GM21367 (cell line): ENCODE data around the gene OXER1.

ENCODE experiments used
- ATAC-seq: cut with Tn5 transposase; IDR thresholded peaks from one replicate; pipeline ENCODE4 v1.9.1; 2021; ENCODE audit not compliant: unreplicated experiment

Gene OXER1

DNA sequence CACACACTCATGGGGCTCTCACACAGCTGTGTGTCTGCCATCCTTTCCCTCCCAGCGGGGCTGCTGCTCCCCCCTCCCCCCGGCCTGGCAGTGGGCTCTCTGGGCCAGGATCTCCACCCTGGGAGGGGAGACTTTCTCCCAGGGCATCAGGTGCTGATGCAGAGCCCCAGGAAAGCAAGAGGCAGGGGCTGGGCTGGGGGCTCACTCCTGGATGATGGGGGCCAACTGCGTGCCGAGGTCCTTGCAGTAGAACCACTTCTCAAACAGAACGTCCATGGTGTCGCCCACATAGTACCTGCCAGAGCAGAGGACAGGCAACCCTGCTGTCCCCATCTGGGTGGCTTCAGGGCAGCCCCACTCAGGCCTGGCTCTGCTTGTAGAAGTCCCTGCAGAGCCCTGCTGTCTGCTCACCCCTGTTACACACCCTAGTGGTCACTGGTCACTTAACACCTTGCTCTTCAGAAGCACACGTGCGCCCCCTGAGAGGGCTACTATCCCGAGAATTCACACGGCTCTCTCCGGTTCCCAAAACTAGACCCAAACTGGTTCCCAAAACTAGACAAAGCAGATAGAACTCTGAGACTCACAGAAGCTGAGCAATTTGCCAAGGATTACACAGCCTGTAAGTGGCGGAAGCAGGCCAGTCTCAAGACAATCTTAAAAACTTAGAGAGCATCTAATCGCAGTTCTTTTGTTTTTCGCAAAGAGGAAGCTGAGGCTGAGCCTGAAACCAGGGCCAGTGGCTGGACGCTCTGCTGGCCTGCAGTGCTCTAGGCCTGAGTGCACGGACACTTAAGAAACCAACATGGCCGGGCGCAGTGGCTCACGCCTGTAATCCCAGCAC lies 6.6 kb upstream of the OXER1 start:
- ATAC-seq: peak; percentile 47

- no peak for ATAC-seq
Measured at GRCh38 chr2:42769583-42770287, 5.8 kb upstream of the OXER1 start.

DNA sequence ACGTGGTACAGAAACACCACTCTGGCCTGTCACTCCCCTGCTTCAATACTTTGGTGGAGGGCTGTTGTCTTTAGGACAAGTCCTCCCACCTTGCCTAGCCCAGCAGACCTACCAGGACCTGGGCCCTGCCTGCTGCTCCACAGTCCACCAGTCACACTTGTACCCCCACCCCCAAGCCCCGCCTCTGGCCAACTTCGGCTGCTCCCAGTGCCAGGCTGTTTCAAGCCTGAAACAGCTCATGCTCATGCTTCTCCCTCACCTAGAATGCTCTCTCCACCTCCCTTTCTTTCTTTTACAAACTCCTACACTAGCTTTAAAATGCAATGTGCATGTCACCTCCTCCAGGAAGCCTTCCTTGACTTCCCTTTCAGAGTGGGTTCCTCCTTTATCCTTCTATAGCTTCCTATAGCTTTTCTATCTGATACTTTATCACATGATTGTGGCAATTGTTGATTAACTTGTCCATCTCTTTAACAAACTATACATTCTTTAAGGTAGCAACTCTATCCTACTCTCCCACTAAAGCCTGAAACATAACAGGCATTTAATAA lies 4.8 kb upstream of the OXER1 start:
- no peak for ATAC-seq

GRCh38 chr2:42767899-42768705 lies 4.2 kb upstream of the OXER1 start:
- no peak for ATAC-seq

- no peak for ATAC-seq
Measured at GRCh38 chr2:42767080-42767898, 3.4 kb upstream of the OXER1 start.

DNA sequence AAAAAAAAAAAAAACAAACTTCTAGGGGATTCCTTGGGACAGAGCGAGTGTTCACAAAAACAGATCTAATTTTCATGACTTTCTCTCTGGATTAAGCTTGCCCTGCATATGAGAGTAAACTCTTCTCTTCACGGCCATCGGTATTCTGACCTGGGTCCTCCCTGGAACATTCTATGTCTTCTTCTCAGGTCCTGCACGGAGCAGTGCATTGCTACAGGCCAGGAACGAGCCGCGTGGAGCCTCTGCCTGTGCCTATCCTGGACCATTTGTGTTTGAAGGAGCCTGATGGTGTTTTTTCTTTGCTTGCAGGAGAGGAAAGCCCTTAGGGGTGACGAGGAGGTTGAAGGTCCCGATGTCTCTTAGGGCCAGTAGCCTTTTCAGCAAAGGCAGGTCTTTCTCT lies 1.8 kb upstream of the OXER1 start:
- no peak for ATAC-seq

DNA sequence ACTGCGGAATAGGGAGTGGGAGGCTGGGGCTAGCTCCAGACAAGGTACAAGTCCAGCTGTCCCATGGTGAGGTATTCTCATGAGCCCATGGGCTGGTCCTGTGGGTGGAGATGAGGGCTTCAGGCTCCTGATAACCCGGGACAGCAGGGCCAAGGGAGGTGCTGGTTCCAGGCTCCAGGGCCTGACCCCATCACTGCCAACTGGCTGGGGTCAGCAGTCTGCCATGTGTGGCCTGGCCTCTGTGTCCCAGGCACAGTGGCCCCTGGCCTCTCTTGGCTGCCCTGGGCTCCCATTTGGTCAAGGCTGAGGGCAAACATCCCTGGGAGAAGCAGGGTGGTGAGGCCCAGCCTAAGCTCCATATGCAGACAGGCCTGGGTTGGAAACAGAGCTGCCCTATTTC lies 966 bp upstream of the OXER1 start:
- no peak for ATAC-seq

- no peak for ATAC-seq
Measured at GRCh38 chr2:42762823-42763804, 821 bp downstream of the OXER1 start.

DNA sequence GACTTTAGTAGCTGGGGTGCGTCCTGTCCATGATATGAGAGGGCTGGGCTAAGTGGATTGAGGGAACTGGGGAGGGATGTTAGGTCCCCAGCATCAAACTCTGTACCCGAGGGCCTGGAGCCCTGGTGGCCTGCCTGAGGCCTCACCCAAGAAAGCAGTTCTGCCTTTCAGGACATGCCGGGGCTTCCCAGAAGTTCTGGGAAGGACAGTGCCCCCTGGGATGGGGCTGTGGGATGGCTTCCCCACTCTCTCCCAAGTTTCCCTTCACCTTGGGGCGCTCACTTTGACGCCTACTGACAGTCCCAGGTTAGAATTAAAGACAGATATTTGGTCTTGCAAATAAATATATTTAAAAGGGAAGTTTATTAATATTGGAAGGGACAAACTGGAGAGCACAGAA lies 1.8 kb downstream of the OXER1 start:
- ATAC-seq: no peak

- no peak for ATAC-seq
Measured at GRCh38 chr2:42761554-42761953, 2.4 kb downstream of the OXER1 start.

- ATAC-seq: no peak
Measured at GRCh38 chr2:42758751-42759150, 5.2 kb downstream of the OXER1 start.

DNA sequence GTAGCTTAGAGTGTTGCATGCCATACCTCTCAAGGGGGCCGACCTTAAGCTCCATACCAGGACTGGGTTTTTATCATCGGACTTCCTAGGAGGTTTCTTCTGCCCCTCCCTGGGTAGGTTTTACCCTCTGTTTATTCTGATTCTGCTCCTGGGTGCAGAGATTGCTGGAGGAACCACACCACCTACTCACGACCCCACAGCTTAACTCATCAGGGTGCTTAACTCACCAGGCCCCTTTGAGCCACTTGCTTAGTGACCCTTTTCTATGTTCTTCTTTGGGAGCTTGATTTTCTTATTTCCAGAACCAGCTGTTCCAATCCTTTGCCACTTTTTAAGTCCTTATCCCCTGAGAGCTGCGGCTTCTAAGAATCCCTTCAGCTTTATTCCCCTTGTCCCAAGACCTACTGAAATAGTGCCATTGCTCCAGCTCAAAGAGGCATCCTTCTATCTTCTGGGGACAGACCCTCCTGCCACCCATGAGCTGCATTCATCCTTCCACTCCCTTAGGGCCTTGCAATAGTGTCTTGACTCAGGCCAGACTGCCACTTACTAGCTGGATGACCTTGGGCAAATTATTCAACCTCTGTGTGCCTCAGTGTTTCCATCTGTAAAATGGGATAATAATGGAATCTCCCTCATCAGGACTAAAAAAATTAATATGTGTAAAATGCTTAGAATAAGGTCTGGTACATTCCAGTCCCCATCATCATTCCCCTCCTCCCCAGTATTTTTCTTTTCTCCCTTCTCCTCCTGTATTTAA lies 5.8 kb downstream of the OXER1 start:
- no peak for ATAC-seq

DNA sequence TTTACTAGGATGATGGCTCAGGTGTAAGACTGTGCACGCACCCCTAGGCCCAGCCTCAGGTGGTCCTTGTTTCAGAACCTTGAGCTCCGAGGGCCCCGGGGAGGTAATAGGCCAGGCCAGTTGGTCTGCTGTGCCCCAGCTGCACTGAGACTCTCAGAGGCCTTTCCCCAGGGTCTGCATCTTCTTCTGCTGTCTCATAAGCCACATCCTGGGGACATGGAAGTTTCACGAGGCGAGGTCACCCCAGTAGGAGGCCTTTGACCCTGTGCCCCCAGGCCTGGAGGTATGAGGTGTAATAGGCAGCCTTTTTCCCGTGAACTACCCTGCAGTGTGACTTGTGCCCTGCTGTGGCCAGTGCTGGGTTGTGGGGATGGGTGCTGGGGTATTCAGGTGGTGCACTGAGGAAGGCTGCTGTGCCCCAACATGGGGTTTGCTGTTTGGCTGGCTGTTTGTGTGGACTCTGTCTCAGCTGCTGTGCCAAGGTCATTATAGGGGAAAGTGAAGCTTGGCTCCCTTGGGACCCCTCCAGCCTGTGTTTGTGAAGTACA lies 6.9 kb downstream of the OXER1 start:
- ATAC-seq: no peak

DNA sequence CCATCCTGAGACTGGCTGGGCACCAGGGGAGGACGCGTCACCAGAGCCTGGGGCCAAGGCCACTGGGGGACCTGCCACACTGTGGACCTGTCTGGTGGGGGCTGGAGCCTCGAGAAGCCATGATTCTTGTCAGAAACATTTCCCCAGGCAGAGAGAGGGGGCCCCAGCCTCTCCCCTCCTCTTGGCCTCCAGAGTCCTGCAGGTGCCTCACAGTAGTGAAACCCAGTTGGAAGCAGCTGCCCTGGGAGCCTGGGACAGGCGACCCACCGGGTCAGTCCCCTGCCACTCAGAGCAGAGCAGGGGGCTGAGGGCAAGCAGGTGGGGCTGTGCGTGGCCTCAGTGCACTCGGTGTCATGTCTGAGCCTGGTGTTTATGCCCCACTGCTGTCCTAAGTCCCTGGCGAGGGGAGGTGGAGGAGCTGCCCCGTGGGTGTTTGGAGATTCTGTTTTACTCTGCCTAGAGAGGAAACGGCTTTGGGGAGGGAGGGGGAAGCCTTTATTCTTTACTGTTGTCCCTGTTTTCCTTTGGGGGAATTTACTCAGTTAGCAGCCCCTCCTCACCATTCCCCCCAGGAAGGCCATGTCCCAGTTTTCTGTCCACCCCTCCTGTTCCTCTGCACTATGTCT lies 7.7 kb downstream of the OXER1 start:
- ATAC-seq: no peak

DNA sequence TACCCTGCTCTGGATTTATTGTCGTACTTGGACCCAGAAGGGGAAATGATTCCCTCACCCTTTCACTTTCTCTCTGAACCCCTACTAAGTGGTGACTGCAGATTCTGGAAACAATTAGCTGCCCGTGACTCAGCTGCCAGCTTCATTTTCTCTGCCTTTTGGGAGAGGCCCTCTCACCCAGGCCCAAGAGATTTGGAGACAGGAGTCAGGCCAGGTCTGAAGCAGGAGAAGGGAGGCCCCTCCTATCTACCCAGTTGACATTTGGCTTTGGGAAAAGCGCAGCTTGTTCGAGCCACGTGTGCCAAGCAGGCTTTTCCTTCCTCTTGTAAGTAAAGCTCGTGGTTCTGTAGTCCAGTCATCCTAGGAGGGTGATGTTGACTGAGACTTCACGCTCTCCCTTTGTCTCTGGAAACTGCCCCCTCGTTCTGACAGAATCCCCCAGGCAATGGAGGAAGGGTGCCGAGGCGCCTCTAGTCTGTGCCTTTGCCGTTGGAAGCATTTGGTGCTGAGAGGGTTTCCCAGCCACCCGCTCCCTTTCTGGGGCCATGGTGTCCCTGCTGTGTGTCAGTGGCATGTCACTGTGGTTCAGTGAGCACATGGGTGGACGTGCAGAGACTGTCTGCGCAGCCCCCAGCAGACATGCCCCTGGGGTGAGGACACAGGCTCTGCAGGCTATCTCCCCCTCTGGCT lies 8.6 kb downstream of the OXER1 start:
- no peak for ATAC-seq

- ATAC-seq: no peak
Measured at GRCh38 chr2:42754776-42755140, 9.2 kb downstream of the OXER1 start.

GRCh38 chr2:42754021-42754775 lies 9.7 kb downstream of the OXER1 start:
- ATAC-seq: peak; percentile 63
